Caco-2 (cell line): ENCODE results near the gene SLC35F2. TPM values are rescaled to one million over a fixed set of nuclear protein-coding genes. Genes with fewer than 3 reads are reported as not detected.
"Not testable (repeated sequence)": the region's sequence is repeated elsewhere in the genome, so short reads cannot be mapped to it uniquely, and the experiment has no call there.

Experiments
- BruUV-seq: library from RNA; stranded (reverse); fragments of 400-500 nt; replicated peaks from 2 replicates; lab custom pipeline; 2021; lab: Mats Ljungman, UMichigan
- CTCF ChIA-PET: fragments of 300-600 bp; sonication (Branson Sonifier 250); formaldehyde crosslinking; loops from one replicate; lab custom pipeline; 2022; ENCODE audit warnings: antibody characterized with exemption; lab: Charles Lee
- POLR2A ChIA-PET: fragments of 300-600 bp; sonication (Branson Sonifier 250); formaldehyde crosslinking; loops from one replicate; lab custom pipeline; 2022; ENCODE audit warnings: antibody characterized with exemption; lab: Charles Lee
- DNase-seq, 2 experiments: peaks; one replicate each; pipeline versions ENCODE4 v3.0.0 to v3.0.0-alpha.2; 2020 to 2022
- H3K27me3 ChIP-seq: replicated peaks from 2 replicates; pipeline ENCODE4 v1.6.0; 2011; ENCODE audit warnings: low read length; ENCODE audit not compliant: control insufficient read depth, insufficient read depth
- H3K36me3 ChIP-seq: 2 replicates; pipeline ENCODE4 v1.5.1; 2011; ENCODE audit warnings: low read length; ENCODE audit not compliant: control insufficient read depth, insufficient read depth
- H3K4me1 ChIP-seq: fragments of 250-450 bp; sonication (Bioruptor Pico); 2 replicates; pipeline ENCODE4 v1.5.1; 2020; ENCODE audit warnings: mild to moderate bottlenecking
- H3K4me3 ChIP-seq: 2 replicates; pipeline ENCODE4 v1.5.1; 2011; ENCODE audit warnings: low read depth, mild to moderate bottlenecking, control low read depth, low read length
- H3K9me3 ChIP-seq: fragments of 250-450 bp; sonication (Bioruptor Pico); 2 replicates; pipeline ENCODE4 v1.5.1; 2020; ENCODE audit warnings: mild to moderate bottlenecking, moderate library complexity
- H3K27ac Mint-ChIP-seq: one replicate; pipeline ENCODE4 v1.8.0; 2022; ENCODE audit warnings: mixed read lengths; ENCODE audit not compliant: unreplicated experiment
- H3K27me3 Mint-ChIP-seq: one replicate; pipeline ENCODE4 v1.8.0; 2022; ENCODE audit warnings: mixed read lengths; ENCODE audit not compliant: insufficient read depth, unreplicated experiment
- H3K36me3 Mint-ChIP-seq: one replicate; pipeline ENCODE4 v1.8.0; 2022; ENCODE audit warnings: mild to moderate bottlenecking, mixed read lengths; ENCODE audit not compliant: insufficient read depth, unreplicated experiment
- H3K4me1 Mint-ChIP-seq: one replicate; pipeline ENCODE4 v1.8.0; 2022; ENCODE audit warnings: low read depth, mixed read lengths; ENCODE audit not compliant: unreplicated experiment
- H3K4me3 Mint-ChIP-seq: one replicate; pipeline ENCODE4 v1.8.0; 2022; ENCODE audit warnings: mild to moderate bottlenecking, moderate library complexity, mixed read lengths; ENCODE audit not compliant: unreplicated experiment
- H3K9me3 Mint-ChIP-seq: one replicate; pipeline ENCODE4 v1.8.0; 2022; ENCODE audit warnings: mixed read lengths; ENCODE audit not compliant: unreplicated experiment
- CTCF ChIP-seq, 2 experiments: fragments of 200-600 bp in 1 of 2; IDR thresholded peaks; 1 replicate in 1 of 2; 2 replicates in 1 of 2; pipeline versions ENCODE4 v1.5.1 to v1.8.0; 2011 to 2022; ENCODE audit warnings: antibody characterized with exemption in 1 of 2, control low read depth in 1 of 2, inconsistent platforms in 1 of 2, low read depth in 1 of 2, low read length in 1 of 2, mild to moderate bottlenecking in 1 of 2, moderate library complexity in 1 of 2; ENCODE audit not compliant: insufficient read depth in 1 of 2, severe bottlenecking in 1 of 2, unreplicated experiment in 1 of 2
- intact Hi-C: fragments of 100-400 bp; cut with micrococcal nuclease; formaldehyde crosslinking; loops from one replicate; pipeline ENCODE4 v1.10.0; 2022; ENCODE audit not compliant: unreplicated experiment
- total RNA-seq: library from RNA; stranded (reverse); gene quantifications from 2 replicates; pipeline ENCODE4 v1.2.3, GENCODE V29; 2022

SLC35F2 gene
- total RNA-seq, 1 experiment from 2014 or later = 44.9 TPM

GRCh38 chr11:107836851-107837250 is 21.7 kb downstream of the SLC35F2 start:
- Mint-ChIP-seq H3K27ac (no peak overlapping the region), H3K4me1 (peaks cover 50% of the 10 kb centered on the region), H3K4me3 (no peak overlapping the region), H3K36me3 (peaks cover 15% of the 10 kb centered on the region), H3K27me3 (no peaks in the 10 kb centered on the region), H3K9me3 (no peaks in the 10 kb centered on the region)
- BruUV-seq = no TSS peak
- H3K36me3 ChIP-seq = no peaks in the 10 kb centered on the region
- H3K9me3 ChIP-seq = no peaks in the 10 kb centered on the region
- TF ChIP-seq CTCF (IDR thresholded peaks at IDR 0.05; ENCODE audit: insufficient read depth in 1 of 2, low read depth in 1 of 2, low read length in 1 of 2, severe bottlenecking in 1 of 2, unreplicated experiment in 1 of 2) = no peak
- intact Hi-C loops = no loop called here
- H3K4me3 ChIP-seq = no peak overlapping the region
- peaks cover 54% of the 10 kb centered on the region for H3K4me1 ChIP-seq
- no peak for DNase-seq
- no peaks in the 10 kb centered on the region for H3K27me3 ChIP-seq
- POLR2A ChIA-PET = interaction anchor here (0.6 kb wide), 1 partner anchor 163 kb away, joined by 5 read pairs; no protein-coding TSS in a partner anchor
- CTCF ChIA-PET = no interaction called here

DNA sequence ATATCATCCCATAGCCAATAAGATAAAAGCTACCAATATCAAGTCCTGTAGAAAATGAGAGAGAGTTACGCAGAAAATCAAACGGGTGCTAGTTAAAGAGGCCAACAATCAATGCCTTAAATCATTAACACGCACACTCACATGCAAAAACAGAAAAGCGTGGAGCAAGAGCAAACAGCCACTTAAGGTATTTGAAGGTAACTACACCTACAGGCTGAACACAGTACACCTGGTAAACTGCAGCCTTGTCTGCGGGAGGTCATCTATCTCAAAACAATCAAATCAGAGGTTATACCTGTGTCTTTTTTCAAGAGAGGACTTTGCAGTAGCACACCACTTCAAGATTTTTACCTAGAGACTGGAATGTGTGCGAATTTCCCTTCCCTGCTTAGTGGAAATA is 23.6 kb downstream of the SLC35F2 start:
- H3K27me3 Mint-ChIP-seq = no peaks in the 10 kb centered on the region
- intact Hi-C loops = loop anchor here (1.0 to 2.0 kb wide), 2 partner anchors 23 to 36 kb away; partner anchors contain the start of gene SLC35F2
- POLR2A ChIA-PET = no interaction called here
- H3K4me1 Mint-ChIP-seq = peaks cover 44% of the 10 kb centered on the region
- H3K36me3 Mint-ChIP-seq = peaks cover 5% of the 10 kb centered on the region
- H3K4me1 ChIP-seq = peaks cover 42% of the 10 kb centered on the region
- H3K27ac Mint-ChIP-seq = no peak overlapping the region
- TF ChIP-seq CTCF (IDR thresholded peaks at IDR 0.05; ENCODE audit: insufficient read depth in 1 of 2, low read depth in 1 of 2, low read length in 1 of 2, severe bottlenecking in 1 of 2, unreplicated experiment in 1 of 2) = peak in 1 of 2 experiments; percentile 42
- no TSS peak for BruUV-seq
- no peaks in the 10 kb centered on the region for H3K27me3 ChIP-seq
- no peaks in the 10 kb centered on the region for H3K9me3 Mint-ChIP-seq
- H3K9me3 ChIP-seq = no peaks in the 10 kb centered on the region
- CTCF ChIA-PET = no interaction called here
- peak in 1 of 2 experiments; percentile 47 for DNase-seq
- no peaks in the 10 kb centered on the region for H3K36me3 ChIP-seq
- H3K4me3 ChIP-seq = no peak overlapping the region
- H3K4me3 Mint-ChIP-seq = no peak overlapping the region

DNA sequence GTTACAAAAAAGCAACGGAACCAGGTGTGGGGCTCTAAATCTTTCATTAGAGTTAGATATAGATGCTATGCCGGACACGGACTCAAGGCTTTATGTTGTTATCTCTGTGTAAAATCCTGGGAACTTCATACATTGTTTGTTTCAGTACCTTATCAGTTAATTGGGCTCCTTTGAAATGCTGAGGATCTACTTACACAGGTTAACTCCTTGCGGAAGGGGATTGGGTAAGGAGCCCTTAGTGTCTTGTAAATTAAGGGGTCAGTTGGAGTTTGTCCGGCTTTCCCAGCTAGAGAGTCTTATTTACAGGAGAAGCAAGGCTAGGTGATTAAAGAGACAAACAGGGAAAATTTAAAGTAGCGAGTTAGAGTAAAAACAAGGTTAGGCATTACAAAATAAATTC is 24.7 kb downstream of the SLC35F2 start:
- BruUV-seq, H3K27me3 ChIP-seq, H3K4me3 ChIP-seq, H3K27me3 Mint-ChIP-seq, H3K36me3 Mint-ChIP-seq, POLR2A ChIA-PET, H3K9me3 Mint-ChIP-seq, H3K9me3 ChIP-seq, H3K36me3 ChIP-seq, CTCF ChIA-PET: not testable (repeated sequence)
- Mint-ChIP-seq H3K4me1 (peaks cover 40% of the 10 kb centered on the region), H3K27ac (peak overlapping the region; percentile 44), H3K4me3 (peak overlapping the region; percentile 33)
- peak in 1 of 2 experiments; percentile 48 for DNase-seq
- intact Hi-C loops = loop anchor here (1.0 to 2.0 kb wide), 2 partner anchors 24 to 35 kb away; partner anchors contain the start of gene SLC35F2
- peaks cover 36% of the 10 kb centered on the region for H3K4me1 ChIP-seq
